Sigmoid colon (tissue), 4 donors: ENCODE data around the gene PPFIA4.

Experiments used
- CTCF ChIP-seq, 4 experiments: fragments of 450-650 bp in 3 of 4; fragments of 200-600 bp in 1 of 4; IDR thresholded peaks; one replicate each; pipeline ENCODE4 v1.5.1; 2016 to 2019; ENCODE audit warnings: antibody characterized with exemption in 4 of 4, mild to moderate bottlenecking in 3 of 4, moderate library complexity in 2 of 4
- EP300 ChIP-seq, 4 donors: sonication (generic); formaldehyde crosslinking; IDR thresholded peaks; one replicate each; pipeline ENCODE4 v1.6.1; 2017; ENCODE audit warnings: antibody characterized with exemption in 4 of 4
- POLR2A ChIP-seq, 2 donors: fragments of 450-650 bp; IDR thresholded peaks; one replicate each; pipeline ENCODE4 v1.6.1; 2016; ENCODE audit warnings: antibody characterized with exemption in 2 of 2, mild to moderate bottlenecking in 2 of 2, moderate library complexity in 2 of 2

- TF ChIP-seq CTCF (IDR thresholded peaks at IDR 0.05) (no peak), POLR2A (IDR thresholded peaks at IDR 0.05) (no peak), EP300 (IDR thresholded peaks at IDR 0.05) (no peak)
These were observed 21.8 kb downstream of the PPFIA4 start for GRCh38 chr1:203048086-203048485.
